Measurements from ENCODE around the gene VAV3.

The VAV3 gene

DNA sequence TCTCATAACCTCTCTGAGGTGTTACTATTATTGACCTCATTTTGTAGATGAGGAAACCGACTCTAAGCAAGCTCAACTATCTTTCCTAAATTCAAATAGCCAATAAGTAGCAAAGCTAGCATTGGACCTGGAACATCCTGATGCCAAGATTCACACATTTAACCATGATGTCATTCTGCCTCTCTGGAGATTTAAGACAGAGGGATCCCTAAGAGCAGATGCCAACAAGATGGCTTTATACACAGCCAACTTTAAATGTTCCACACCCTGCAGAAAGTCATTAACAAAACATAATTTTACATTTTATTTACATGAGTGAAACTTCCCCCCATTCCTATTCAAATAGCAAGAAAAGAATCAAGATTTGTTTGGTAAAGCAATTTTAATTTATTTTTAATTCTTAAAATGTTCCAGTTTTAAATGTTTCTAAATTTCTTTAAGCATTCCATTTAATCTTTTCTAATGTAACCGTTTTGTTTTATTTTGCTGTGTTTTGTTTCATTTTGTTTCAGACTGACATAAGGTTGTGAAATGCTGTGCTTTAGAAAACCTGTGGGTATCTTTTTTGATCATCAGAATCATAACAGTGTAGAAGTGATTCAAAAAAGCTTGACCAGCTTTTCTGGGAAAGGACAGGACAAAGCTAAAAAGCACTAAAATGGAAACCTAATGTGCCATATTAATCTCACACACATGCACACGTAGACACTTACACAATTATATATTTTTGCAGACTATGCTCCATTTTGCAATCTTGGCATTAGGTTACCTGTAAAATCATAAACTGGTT lies 7.6 kb upstream of the VAV3 start:
- no peak for DNase-seq

DNA sequence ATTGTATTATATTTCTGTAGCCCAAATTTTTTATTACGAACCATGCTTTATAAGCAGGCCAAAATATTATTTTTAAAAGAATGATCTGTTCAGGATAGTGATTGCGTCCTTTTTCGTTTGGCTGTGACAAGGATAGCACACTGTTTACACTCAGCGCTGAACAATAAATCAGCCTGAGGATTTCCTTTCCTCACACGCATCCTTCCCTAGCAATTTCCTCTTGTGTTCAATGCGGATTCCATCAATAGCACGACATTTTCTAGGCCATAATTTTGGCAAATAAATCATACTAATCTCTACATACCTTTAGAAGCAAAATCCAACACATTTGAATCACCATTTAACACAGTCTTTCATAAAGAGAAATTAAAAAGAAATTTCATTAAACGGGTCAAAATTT lies 1.6 kb upstream of the VAV3 start:
- no peak for DNase-seq

DNA sequence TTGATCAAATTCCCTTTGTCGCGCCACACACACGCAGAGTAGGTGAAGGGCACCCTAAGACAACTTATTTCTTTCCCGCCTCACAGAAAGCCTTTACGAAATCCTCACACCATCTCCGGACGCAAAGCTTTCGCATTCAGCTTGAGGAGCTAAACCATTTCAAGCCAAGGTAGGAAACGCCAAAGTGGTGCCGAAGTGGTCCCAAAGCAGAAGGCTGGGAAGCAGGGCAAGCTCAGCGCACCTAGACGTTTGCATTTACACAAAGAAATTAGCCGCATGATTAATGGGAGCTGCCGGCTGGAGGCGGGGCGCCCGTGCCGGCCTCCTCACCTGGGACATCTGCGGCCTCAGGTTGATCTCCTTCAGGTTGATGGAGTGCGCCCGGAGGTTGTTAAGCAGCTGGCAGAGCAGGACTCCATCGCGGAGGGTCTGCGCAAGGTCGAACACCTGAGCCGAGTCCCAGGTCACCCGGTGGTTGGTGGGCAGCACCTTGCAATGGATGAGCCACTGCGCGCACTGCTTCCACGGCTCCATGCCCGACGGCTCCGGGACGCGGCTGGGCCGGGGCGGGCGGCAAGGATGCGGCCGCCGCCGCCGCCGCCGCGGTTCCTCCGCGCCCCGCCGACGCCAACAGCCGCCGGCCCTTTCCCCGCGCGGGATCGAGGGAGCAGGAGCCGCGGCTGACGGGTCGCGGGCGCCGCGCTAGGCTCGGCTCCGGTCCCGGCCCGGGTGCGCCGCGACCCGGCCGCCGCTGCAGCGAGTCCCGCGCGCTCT lies 457 bp downstream of the VAV3 start:
- peak in 1 of 2 experiments; percentile 3 for DNase-seq

DNA sequence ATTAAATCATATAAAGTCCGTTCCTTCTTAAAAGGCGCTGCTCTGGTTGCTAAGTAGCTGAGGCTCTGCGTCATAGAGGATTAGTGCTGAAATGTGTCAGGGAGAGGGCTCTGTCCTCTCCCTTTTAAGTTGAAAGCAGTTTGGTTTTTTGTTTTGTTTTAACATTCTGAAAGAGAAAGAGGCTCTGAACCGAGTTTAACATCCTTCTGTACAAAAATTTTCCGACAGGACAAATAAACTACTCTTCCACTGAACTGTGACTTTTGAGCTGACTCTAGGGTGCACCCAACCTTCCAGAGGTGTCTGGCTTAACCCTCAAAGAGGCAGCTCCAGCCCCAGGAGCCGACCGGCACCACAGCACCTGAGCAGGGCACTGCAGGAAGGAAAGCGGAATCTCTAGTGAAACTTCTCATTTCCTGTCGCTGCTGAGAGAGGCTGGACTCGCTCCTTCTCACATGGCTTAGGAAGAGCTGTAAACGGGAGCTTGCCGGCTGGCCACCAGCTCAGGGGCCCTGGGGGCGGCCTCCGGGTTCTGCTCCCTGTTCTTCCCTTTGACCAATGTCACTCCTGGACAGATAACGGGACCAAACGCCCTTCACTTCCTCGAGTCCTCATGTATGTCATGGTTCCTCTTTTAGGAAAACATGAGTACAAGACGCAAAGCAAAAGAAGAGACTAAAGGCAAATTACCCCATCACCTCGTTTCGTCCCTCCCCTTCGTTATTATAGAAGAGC lies 1.2 kb downstream of the VAV3 start:
- DNase-seq: no peak

DNA sequence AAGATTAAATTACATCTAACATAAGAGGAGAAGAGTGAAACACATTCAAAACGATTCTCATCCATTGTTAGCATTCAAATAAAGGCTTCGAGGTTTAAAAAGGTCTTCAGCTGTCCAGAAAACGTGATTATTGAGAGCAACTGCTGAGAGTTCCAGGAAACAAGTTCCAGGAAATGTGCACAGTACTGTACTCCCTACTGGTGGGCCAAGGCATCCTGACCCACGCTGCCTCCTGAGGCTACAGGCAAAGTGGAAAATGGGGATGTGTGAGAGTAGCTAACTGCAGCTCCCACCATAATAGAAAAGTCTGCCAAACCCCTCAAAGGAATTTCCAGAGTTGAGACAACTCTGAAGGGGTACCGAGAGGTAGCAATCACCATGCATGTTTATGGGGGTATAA lies 2.0 kb downstream of the VAV3 start:
- DNase-seq: no peak

DNA sequence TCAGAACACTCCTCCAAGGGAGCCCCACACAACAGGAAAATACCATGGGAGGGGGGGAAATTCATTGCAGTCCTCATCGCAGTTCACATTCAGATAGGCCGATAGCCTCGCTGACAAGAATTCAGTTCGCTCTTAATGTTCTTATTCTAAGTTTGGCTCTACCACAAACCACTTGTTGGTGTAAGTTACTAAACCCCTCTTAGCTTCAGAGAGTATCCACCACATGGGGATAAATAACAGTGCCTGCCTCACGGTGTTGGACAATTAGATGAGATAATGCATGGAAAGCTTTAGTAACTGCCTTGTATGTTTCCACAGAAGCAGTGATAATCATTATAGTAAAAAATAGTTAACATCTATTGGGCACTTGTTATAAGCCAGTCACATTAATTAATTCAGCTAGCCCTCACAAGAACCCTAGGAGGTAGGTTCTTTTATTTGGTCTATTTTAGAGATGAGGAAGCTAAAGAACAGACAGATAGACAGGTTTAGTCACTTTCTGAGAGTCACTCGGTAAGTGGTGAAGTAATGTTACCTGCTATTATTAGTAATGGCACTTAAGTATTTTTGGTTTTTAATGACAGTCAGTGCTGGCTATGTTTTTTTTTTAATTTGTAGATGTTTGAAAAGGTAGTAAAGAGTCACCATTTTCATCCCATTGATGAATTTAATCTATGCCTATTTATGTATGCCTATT lies 10.1 kb downstream of the VAV3 start:
- DNase-seq: no peak

DNA sequence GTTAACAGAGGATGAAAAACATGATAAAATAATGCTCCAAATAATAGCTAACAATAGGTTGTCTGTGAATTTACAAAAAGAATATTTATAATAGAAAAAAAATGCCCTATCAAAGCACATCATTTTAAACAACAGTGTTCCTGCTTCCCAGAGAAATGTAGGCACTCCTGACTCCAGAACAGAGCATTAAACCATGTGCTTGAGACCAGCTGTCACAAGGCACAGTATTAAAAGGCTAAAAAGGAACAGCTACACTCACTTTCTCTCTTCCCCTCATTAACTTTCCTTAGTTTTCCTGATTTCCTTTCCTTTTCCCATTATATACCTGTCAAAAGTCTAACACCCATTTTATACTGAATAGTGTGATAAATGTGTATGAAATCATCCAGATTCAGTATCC lies 10.9 kb downstream of the VAV3 start:
- DNase-seq: no peak

DNA sequence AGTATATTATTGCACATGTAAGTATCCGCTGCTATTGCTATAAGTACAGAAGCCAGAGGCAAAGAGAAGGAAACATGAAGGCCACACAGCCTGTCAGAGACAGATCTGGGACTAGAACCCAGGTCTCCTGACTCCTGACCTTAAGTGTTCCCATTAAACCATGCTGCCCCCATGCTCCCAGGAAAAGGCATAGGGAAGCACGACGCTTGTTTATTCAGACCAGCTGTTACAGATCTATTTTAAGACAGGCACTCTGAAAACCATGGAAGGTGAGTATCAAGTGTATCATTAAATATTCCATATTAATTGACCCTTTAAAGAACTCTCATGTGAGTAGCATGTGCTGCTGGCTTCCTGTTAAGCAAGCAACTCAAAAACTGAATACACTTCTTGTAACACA lies 11.4 kb downstream of the VAV3 start:
- no peak for DNase-seq

DNA sequence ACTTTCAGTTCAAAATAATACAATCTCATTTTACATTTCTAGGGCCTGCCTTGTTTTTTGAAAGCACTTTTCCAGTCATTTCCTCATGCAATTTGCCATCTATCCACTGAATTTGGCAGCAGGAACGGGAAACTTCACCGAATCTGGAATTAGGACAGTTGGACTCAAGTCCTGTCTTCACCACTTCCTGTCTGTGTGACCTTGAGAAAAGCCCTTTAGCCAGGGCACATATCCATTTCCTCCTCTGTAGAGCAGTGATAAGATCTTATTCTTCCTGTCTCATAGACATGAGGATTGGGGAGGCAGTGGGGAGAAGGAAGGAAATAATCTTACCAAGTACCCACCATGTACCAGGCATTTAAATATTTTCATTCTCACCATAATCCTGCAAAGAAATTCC lies 12.0 kb downstream of the VAV3 start:
- no peak for DNase-seq

DNA sequence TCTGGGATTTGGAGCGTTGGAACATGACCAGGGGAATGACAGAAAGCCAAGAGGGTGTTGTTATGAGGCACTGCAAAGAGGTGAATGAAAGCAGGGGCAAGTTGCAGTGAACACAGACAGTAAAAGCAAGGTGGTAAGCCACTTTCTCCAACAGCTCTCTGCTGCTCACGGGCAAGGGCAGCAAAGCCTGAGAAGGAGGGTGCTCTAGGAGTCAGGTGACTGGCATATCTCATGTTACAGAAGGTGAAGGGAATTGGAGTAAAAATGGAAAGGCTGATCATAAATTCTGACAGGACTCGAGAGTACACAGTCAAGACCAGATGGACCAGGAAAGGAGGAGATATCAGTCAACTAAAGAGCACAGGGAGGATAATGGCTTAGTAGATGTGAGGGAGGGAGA lies 14.5 kb downstream of the VAV3 start:
- DNase-seq: no peak

DNA sequence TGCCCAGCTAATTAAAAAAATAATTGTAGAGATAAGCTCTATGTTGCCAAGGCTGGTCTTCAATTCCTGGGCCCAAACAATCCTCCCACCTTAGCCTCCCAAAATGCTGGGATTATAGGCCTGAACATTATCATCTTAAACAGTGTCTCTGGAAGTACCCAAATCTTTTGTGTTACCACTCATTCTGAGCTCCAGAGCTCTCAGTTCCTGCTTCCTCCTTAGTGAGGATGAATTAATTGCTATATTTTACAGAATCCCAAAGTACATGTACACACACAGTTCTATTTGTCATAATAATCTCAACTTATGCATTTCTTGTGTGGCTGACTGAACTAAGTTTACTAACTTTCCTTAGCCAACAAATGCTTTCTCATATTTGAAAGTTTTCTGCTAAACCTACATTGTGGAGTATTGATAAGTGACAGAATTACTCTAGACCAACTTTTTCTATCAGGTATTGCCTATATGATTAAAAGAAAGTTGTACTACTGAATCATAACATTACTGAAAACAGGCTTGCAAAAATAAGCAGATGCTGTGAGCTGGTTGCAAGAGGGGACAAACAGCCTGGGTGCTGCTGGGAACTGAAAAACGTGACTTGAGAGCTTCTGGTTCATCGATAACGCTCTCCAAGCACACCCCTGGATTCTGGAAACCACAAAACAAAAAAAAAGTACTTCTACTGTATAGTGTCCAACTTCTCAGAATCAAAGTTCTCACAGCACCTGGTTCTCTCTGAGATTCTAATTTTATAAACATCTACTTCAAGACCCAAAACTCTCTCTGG lies 15.3 kb downstream of the VAV3 start:
- DNase-seq: no peak

DNA sequence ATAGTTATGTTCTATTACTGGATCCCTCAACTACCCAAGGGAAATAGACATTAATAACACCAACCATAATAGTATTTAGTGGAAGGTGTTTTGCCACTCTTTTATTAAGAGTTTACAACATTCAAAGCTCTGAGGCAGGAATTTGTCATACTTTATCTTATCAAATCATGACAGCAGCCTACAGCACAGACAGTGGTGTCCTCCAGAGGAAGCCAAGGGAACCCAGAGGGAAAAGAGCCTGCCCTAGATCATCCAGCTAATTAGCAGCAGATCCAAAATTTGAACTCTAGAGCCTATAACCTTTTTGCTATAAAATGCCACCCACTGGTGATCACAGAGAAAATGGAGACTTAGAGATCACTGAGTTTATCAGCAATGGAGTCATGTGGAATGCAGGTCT lies 18.2 kb downstream of the VAV3 start:
- no peak for DNase-seq

DNA sequence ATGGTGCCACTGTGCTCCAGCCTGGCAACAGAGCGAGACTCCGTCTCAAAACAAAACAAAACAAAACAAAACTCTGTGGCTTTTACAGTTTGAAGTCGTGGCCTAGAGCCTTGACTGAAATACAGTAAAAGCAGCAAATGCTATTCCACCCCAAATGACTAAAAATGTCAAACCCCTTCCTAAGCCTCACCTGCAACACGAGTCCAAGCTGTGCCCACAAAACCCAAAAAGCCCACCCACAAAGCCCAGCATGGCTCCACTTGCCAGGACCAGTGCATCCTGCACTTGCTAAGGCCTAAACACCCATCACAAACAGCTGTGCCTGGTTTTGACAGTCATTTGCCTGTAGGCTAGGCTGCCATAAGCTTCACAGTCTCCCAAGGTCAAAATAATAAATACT lies 21.3 kb downstream of the VAV3 start:
- DNase-seq: no peak

DNA sequence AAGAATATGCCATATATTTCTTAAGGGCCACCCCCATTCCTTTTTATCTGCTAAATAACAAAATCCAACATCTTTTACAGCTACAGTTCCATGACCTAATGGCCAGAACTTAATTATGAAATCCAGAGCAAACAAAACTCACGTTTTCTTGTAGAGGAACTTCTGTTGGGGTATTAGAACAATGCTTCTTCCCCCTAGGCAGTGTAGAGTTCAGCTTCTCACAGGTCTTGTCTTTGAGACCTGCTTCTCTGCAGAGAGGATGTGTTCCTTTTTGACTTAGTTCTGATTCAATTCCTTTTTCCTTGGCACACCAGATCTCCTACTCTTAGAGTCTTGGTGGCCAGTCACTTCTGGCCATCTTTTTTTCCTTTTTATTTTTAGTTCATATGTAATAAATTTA lies 22.2 kb downstream of the VAV3 start:
- no peak for DNase-seq

DNA sequence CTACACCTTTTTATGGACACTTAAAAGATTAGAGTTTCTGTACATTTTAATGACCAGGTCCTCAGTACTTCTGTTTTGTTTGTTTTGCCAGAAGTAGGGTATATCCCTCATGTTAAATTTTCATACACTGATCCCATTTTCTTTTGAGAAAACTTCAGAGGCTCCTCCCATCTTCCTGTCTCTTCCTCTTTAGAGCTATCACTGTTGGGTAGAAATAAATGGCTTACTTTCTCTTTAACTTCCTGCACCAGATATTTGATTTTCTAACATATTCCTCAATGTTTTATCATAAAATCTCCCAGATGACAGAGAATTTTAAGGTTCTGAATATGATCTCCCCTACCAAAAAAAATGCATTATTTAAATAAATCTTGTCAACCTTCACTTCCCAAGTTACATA lies 23.4 kb downstream of the VAV3 start:
- no peak for DNase-seq

DNA sequence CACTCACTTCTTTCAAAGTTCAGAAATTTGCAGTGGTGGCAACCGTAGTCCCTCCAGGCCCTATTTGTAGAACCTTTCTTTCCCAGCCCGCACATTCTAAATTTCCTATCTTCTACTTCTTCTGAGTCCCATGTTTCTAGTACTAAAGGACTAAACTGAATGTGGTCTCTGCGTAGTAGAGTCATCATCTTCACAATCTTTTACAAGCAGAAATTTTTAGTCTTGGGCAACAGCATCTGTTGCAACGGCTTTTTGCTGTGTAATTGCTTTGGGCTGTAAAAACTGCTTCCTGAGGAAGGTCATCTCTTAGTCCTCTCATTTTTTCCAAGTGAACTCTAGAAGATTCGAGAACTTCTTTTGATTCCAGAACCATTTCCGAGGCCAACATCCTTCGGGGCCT lies 23.9 kb downstream of the VAV3 start:
- no peak for DNase-seq

DNA sequence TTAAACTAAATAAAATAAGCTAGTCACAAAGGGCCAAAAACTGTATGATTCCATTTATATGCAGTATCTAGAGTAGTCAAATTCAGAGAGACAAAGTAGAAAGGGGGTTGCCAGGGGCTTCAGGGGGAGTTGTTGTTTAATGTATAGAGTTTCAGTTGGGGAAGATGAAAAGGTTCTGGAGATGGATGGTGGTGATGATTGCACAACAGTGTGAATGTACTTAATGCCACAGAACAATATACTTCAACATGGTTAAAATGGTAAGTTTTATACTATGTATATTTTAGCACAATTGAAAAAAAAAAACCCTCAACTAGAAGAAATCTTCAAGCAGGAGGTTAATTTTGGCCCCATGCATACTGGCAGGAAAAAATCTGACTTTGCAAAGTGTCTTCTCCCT lies 24.3 kb downstream of the VAV3 start:
- DNase-seq: no peak

DNA sequence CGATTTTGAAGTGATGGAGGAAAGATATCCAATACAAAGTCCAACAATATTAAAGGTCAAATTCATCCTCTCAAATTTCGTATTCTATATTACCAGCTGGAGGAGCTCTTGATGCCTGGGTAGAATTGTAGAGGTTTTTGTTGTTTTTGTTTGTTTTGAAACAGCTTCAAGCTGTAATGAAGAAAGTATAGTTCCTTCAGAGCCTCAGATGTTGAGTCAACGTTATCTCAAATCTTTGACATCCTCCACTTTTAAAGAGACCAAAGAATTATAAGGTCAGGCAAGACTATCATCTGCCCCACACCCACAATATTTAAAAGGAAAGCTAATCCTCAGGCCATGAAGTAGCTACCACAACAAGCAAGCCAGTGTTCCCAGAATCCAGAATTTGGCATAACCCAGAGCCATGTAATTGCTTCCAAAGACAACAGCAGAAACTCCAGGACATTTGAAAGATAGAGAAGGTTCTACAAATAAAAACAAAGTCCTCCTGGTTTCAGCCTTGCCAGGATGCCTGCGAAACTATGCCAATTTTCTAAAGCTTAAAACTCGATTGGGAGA lies 24.9 kb downstream of the VAV3 start:
- DNase-seq: no peak

DNA sequence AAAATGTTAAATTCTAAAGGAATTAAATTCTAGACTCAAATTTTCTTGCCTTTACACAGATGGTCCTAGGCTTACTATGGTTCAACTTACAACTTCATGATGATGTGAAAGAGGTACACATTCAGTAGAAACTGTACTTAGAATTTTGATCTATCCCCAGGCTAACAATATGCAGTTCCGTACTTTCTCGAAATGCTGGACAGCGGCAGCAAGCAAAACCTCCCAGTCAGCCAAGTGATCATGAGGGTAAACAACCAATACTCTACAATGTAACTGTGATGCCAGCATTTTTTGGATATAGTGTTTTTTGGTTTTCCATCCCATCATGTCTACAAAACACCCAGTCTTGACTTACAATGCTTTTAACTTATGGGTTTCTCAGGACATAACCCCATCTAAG lies 25.7 kb downstream of the VAV3 start:
- no peak for DNase-seq

DNA sequence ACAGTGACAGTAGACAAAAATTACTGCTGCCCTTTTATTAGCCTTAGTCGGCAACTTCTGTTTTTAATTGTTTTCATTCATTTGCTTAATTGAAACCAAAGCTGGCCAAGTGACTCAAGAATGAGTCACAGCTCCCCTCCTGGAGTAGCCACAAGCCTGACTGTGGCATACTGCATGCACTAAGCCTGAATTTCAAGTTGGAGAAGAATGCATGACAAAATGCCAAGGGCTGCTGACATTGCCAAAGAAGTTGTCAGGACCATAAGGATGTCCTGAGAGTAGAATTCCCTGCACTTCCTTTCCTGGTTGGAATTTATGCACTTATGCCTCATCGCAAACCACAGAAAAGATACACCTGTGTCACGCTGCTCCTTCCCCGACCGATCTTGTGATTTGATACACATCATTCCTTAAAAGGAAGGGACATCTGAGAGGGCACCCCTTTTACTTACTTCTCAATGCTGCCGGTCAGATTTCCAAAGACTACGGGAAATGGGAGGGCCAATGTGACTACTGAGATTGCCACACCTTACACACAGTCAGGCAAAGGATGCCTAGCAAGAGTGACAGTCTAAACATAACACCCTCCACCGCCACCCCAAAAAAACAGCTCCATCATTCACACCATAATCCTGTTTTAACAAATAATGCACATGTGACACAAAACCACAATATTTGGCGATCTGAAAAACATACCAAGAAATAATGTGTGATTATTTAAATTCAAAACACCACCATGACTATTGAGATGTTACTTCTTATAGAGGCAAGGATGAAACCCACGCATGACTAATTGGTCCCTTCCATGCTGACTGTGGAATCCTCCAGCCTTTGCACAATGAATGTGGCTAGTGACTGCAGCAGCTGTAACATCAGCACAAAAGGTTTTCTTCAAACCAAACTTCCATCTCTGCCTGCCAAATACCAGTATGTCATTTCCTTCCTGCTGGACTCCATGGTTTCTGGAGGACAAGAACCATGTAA lies 28.2 kb downstream of the VAV3 start:
- DNase-seq: no peak
